Hematopoietic multipotent progenitor cell treated with erythropoietin and hydrocortisone succinate and interleukin-3 and kit ligand, for 15 days (in vitro differentiated cells): ENCODE data around the gene ZNF598.
A peak's percentile ranks its signal among the peaks of the same experiment; 100 is the strongest.

Experiments used
- DNase-seq: peaks from one replicate; pipeline ENCODE4 v3.0.0-alpha.2; 2015; ENCODE audit warnings: low spot score

Gene ZNF598

GRCh38 chr16:2009791-2010510 lies at the start of gene ZNF598:
ZNF598 (minus strand) TSS chr16:2009821.
- peak; percentile 89 for DNase-seq

GRCh38 chr16:2058872-2059271 lies 49.3 kb upstream of the ZNF598 start:
- no peak for DNase-seq

GRCh38 chr16:2058420-2058819 lies 48.8 kb upstream of the ZNF598 start:
- DNase-seq, result no peak

GRCh38 chr16:2057438-2057837 lies 47.8 kb upstream of the ZNF598 start:
- DNase-seq, result no peak

GRCh38 chr16:2056681-2057407 lies 47.2 kb upstream of the ZNF598 start:
- DNase-seq, result no peak

GRCh38 chr16:2056077-2056476 lies 46.5 kb upstream of the ZNF598 start:
- DNase-seq, result no peak

- DNase-seq, result no peak
These were observed 45.1 kb upstream of the ZNF598 start for GRCh38 chr16:2054543-2055245.

GRCh38 chr16:2053897-2054296 lies 44.3 kb upstream of the ZNF598 start:
- DNase-seq, result no peak

GRCh38 chr16:2053211-2053610 lies 43.6 kb upstream of the ZNF598 start:
- no peak for DNase-seq

GRCh38 chr16:2048116-2048543 lies 38.5 kb upstream of the ZNF598 start:
- DNase-seq, result peak; percentile 24

GRCh38 chr16:2047330-2048115 lies 37.9 kb upstream of the ZNF598 start, which contains the start of the genes NTHL1 and TSC2:
NTHL1 (minus strand) TSS chr16:2047834; CDS start chr16:2047823, 11 bp downstream.
TSC2 (plus strand) TSS chr16:2047985; CDS start chr16:2048616, 631 bp downstream.
- DNase-seq, result peak; percentile 96

GRCh38 chr16:2046893-2047329 lies 37.3 kb upstream of the ZNF598 start:
- no peak for DNase-seq

- DNase-seq, result no peak
These were observed 36.6 kb upstream of the ZNF598 start for GRCh38 chr16:2045965-2046892.

- DNase-seq, result no peak
These were observed 34.9 kb upstream of the ZNF598 start for GRCh38 chr16:2044541-2044940.

GRCh38 chr16:2043667-2044451 lies 34.2 kb upstream of the ZNF598 start:
- no peak for DNase-seq

GRCh38 chr16:2042986-2043666 lies 33.5 kb upstream of the ZNF598 start:
- no peak for DNase-seq

- no peak for DNase-seq
These were observed 32.8 kb upstream of the ZNF598 start for GRCh38 chr16:2042171-2042985.

- no peak for DNase-seq
These were observed 31.3 kb upstream of the ZNF598 start for GRCh38 chr16:2040787-2041522.
